Mesendoderm (in vitro differentiated cells): ENCODE measurements around the gene ENOX2. TPM values are rescaled to one million over a fixed set of nuclear protein-coding genes. Genes with fewer than 3 reads are reported as not detected.
A peak's percentile ranks its signal among the peaks of the same experiment; 100 is the strongest.

ENCODE experiments used
- DNase-seq: peaks from one replicate; pipeline ENCODE4 v3.0.0; 2013
- H2AK5ac ChIP-seq: 2 replicates; pipeline ENCODE4 v1.6.1; 2013; ENCODE audit warnings: low read length, inconsistent platforms
- H2BK120ac ChIP-seq: 2 replicates; pipeline ENCODE4 v1.6.1; 2013; ENCODE audit warnings: low read depth, mild to moderate bottlenecking, low read length, moderate library complexity, mixed read lengths
- H2BK15ac ChIP-seq: replicated peaks from 2 replicates; pipeline ENCODE4 v1.6.1; 2013; ENCODE audit warnings: low read depth, mild to moderate bottlenecking, moderate library complexity
- H2BK5ac ChIP-seq: 2 replicates; pipeline ENCODE4 v1.6.1; 2013; ENCODE audit warnings: low read length, inconsistent platforms
- H3K18ac ChIP-seq: 2 replicates; pipeline ENCODE4 v1.6.1; 2013; ENCODE audit warnings: mild to moderate bottlenecking, low read length, mixed read lengths
- H3K23ac ChIP-seq: one replicate; pipeline ENCODE4 v1.6.1; 2013; ENCODE audit warnings: low read length
- H3K27ac ChIP-seq: 2 replicates; pipeline ENCODE4 v1.5.1; 2013; ENCODE audit warnings: low read depth, mild to moderate bottlenecking, inconsistent platforms, low read length, moderate library complexity
- H3K27me3 ChIP-seq: 2 replicates; pipeline ENCODE4 v1.6.1; 2013; ENCODE audit warnings: low read length, control low read depth, mild to moderate bottlenecking, inconsistent platforms; ENCODE audit not compliant: insufficient read depth, poor library complexity
- H3K36me3 ChIP-seq: 2 replicates; pipeline ENCODE4 v1.6.1; 2013; ENCODE audit warnings: low read length, inconsistent platforms; ENCODE audit not compliant: control insufficient read depth, insufficient read depth
- H3K4ac ChIP-seq: one replicate; pipeline ENCODE4 v1.6.1; 2013; ENCODE audit warnings: low read depth, mild to moderate bottlenecking, low read length, moderate library complexity
- H3K4me1 ChIP-seq: 2 replicates; pipeline ENCODE4 v1.6.1; 2013; ENCODE audit warnings: low read depth, low read length, inconsistent platforms; ENCODE audit not compliant: control insufficient read depth
- H3K4me2 ChIP-seq: 2 replicates; pipeline ENCODE4 v1.6.1; 2013; ENCODE audit warnings: low read length
- H3K4me3 ChIP-seq: 2 replicates; pipeline ENCODE4 v1.5.1; 2013; ENCODE audit warnings: mild to moderate bottlenecking, low read length
- H3K56ac ChIP-seq: one replicate; pipeline ENCODE4 v1.6.1; 2013; ENCODE audit warnings: low read length
- H3K79me1 ChIP-seq: 2 replicates; pipeline ENCODE4 v1.6.1; 2013; ENCODE audit warnings: low read length, inconsistent platforms
- H3K79me2 ChIP-seq: 2 replicates; pipeline ENCODE4 v1.6.1; 2013; ENCODE audit warnings: mild to moderate bottlenecking, low read length; ENCODE audit not compliant: control insufficient read depth, insufficient read depth
- H3K9ac ChIP-seq: 2 replicates; pipeline ENCODE4 v1.6.1; 2013; ENCODE audit warnings: low read length, inconsistent platforms
- H4K5ac ChIP-seq: one replicate; pipeline ENCODE4 v1.6.1; 2013; ENCODE audit warnings: low read length
- H4K8ac ChIP-seq: one replicate; pipeline ENCODE4 v1.6.1; 2013; ENCODE audit warnings: low read depth, mild to moderate bottlenecking, control low read depth, low read length, moderate library complexity
- WGBS: extraction: QIAGEN DNeasy Blood & Tissue Kit; methylation state at CpG from one replicate; pipeline ENCODE4 v1.1.7; 2013; ENCODE audit warnings: low lambda C conversion rate, missing lambda C conversion rate; ENCODE audit not compliant: insufficient coverage; ENCODE audit errors: extremely low coverage; 5-methylcytosine and 5-hydroxymethylcytosine counted together
- polyA plus RNA-seq, 2 experiments: library from polyadenylated mRNA; stranded (reverse); fragments of 200-250 nt; gene quantifications; one replicate each; pipeline ENCODE4 v1.2.3, GENCODE V29; 2013

Gene ENOX2, protein sequence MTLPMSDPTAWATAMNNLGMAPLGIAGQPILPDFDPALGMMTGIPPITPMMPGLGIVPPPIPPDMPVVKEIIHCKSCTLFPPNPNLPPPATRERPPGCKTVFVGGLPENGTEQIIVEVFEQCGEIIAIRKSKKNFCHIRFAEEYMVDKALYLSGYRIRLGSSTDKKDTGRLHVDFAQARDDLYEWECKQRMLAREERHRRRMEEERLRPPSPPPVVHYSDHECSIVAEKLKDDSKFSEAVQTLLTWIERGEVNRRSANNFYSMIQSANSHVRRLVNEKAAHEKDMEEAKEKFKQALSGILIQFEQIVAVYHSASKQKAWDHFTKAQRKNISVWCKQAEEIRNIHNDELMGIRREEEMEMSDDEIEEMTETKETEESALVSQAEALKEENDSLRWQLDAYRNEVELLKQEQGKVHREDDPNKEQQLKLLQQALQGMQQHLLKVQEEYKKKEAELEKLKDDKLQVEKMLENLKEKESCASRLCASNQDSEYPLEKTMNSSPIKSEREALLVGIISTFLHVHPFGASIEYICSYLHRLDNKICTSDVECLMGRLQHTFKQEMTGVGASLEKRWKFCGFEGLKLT
- 8.8 TPM for polyA plus RNA-seq (2013, experiment 1 of 2)
- polyA plus RNA-seq (2013, experiment 2 of 2) = 8.7 TPM

- Histone ChIP-seq H3K4me3 (peak within 1 kb of the TSS; percentile 65), H3K36me3 (no peaks in the 10 kb centered on the region), H3K79me1 (no peaks in the 10 kb centered on the region), H4K8ac (peak within 1 kb of the TSS; percentile 76), H3K23ac (no peak within 1 kb of the TSS), H3K27ac (peak within 1 kb of the TSS; percentile 36), H3K79me2 (no peaks in the 10 kb centered on the region), H3K4me1 (no peaks in the 10 kb centered on the region), H4K5ac (no peak within 1 kb of the TSS), H3K56ac (peak within 1 kb of the TSS; percentile 86), H3K27me3 (no peaks in the 10 kb centered on the region), H3K18ac (peak within 1 kb of the TSS; percentile 99), H2BK5ac (no peak within 1 kb of the TSS), H3K4me2 (peak within 1 kb of the TSS; percentile 61), H2BK120ac (no peak within 1 kb of the TSS), H3K4ac (no peak within 1 kb of the TSS), H2BK15ac (no peak within 1 kb of the TSS), H3K9ac (peak within 1 kb of the TSS; percentile 79), H2AK5ac (no peak within 1 kb of the TSS)
- no CpG with 5 or more reads among the region's 50 CpGs for WGBS
- DNase-seq = peak; percentile 99
Observed at GRCh38 chrX:130902783-130903613, at the start of gene ENOX2. TSS of gene ENOX2 (minus strand) at chrX:130903209. CDS start at chrX:130703216, 199,993 bp downstream.

DNA sequence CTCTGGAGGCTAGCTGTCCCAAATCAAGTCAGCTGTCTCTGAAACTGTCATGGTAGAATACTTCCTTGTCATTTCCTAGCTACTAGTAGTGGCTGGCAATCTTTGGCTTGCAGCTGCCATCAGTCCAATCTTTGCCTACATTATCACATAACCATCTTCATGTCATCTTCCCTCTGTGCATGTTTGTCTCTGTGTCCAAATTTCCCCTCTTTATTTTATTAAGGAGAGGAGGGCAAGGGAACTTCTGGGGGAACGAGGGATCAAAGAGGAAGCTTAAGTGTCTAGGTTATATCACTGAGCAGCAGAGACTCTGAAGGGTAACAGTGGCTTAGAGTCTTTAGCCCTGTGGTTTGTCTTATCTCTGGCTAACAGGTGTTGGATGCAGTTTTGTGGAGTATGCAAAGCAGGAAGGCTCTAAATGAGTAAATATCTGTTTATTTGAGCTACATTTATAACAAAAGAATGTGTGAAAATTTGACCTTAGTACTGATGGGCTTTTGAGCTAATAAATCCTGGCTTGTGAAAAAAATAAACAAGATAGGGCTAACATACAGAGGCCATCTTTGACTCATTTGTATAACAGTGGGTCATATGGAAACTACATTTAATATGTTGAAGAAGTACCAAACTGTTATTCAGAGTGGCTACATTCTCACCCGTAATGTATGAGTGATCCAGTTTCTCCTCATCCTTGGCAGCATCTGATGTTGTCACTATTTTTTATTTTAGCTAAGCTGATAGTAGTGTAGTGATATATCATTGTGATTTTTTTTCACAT, 49.4 kb upstream of the ENOX2 start:
- Histone ChIP-seq H2BK120ac (no peak overlapping the region), H3K27ac (no peak overlapping the region), H3K4me1 (no peaks in the 10 kb centered on the region), H3K9ac (no peak overlapping the region), H3K18ac (no peak overlapping the region), H2AK5ac (no peak overlapping the region), H2BK5ac (no peak overlapping the region), H4K5ac (no peak overlapping the region), H3K4ac (no peak overlapping the region), H3K79me2 (no peaks in the 10 kb centered on the region), H3K36me3 (no peaks in the 10 kb centered on the region), H3K4me2 (no peak overlapping the region), H3K4me3 (no peak overlapping the region), H3K56ac (no peak overlapping the region), H3K79me1 (no peaks in the 10 kb centered on the region), H4K8ac (no peak overlapping the region), H3K27me3 (no peaks in the 10 kb centered on the region), H2BK15ac (no peak overlapping the region), H3K23ac (no peak overlapping the region)
- no peak for DNase-seq
- WGBS = no CpG with 5 or more reads among the region's 2 CpGs

GRCh38 chrX:130944230-130944629, 41.2 kb upstream of the ENOX2 start:
- Histone ChIP-seq H3K27ac (no peak overlapping the region), H3K36me3 (no peaks in the 10 kb centered on the region), H2BK120ac (no peak overlapping the region), H3K27me3 (no peaks in the 10 kb centered on the region), H2AK5ac (no peak overlapping the region), H3K79me2 (no peaks in the 10 kb centered on the region), H3K4me3 (no peak overlapping the region), H3K23ac (no peak overlapping the region), H3K56ac (no peak overlapping the region), H2BK5ac (no peak overlapping the region), H3K18ac (no peak overlapping the region), H4K8ac (no peak overlapping the region), H3K4me1 (no peaks in the 10 kb centered on the region), H3K4me2 (no peak overlapping the region), H4K5ac (no peak overlapping the region), H3K4ac (no peak overlapping the region), H3K9ac (no peak overlapping the region), H3K79me1 (no peaks in the 10 kb centered on the region), H2BK15ac (no peak overlapping the region)
- no CpG with 5 or more reads among the region's 2 CpGs for WGBS
- no peak for DNase-seq

DNA sequence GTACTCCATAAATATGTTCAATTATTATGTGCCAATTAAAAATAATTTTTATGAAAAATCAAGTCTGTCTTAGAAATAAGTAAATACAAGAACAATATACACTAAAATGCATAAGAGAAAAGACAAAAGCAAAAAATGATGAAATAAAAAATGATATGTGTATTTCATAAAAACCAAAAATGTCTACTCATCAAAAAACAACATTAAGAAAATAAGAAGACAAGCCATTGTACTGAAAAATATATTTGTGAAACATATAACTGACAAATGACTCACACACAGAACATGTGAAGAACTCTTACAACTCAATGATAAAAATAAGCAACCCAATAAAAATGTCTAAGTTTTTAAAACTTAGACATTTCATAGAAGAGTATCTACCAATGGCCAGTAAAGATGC, 34.1 kb upstream of the ENOX2 start:
- Histone ChIP-seq H3K36me3 (no peaks in the 10 kb centered on the region), H3K4me1 (no peaks in the 10 kb centered on the region), H3K4me2 (no peak overlapping the region), H3K18ac (no peak overlapping the region), H2BK120ac (no peak overlapping the region), H4K5ac (no peak overlapping the region), H3K4ac (no peak overlapping the region), H3K23ac (no peak overlapping the region), H3K27me3 (no peaks in the 10 kb centered on the region), H3K56ac (no peak overlapping the region), H3K27ac (no peak overlapping the region), H2BK15ac (no peak overlapping the region), H3K4me3 (no peak overlapping the region), H3K9ac (no peak overlapping the region), H3K79me1 (no peaks in the 10 kb centered on the region), H3K79me2 (no peaks in the 10 kb centered on the region), H2AK5ac (no peak overlapping the region), H2BK5ac (no peak overlapping the region), H4K8ac (no peak overlapping the region)
- DNase-seq = no peak

DNA sequence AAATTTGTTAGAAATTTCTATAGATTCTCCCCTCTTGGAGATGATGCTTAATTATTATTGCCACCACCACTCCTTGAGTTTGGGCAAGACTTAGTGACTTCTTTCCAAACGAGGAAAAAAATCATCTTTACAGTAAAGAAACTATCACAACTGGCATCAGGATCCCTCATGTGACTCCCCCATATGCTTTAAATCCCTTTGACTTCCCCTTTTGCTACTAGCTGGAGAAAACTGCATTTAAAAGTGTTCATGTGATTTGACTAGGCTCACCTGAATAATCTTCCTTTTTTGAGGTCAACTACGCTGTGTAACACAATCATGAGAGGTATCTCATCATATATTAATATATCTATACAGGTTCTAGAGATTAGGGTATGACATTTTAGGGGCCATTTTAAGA, 30.3 kb upstream of the ENOX2 start:
- Histone ChIP-seq H3K79me1 (no peaks in the 10 kb centered on the region), H3K4me1 (no peaks in the 10 kb centered on the region), H3K9ac (no peak overlapping the region), H3K23ac (no peak overlapping the region), H2AK5ac (no peak overlapping the region), H3K18ac (no peak overlapping the region), H4K5ac (no peak overlapping the region), H2BK15ac (no peak overlapping the region), H4K8ac (no peak overlapping the region), H3K79me2 (no peaks in the 10 kb centered on the region), H3K36me3 (no peaks in the 10 kb centered on the region), H3K4me3 (no peak overlapping the region), H3K27ac (no peak overlapping the region), H2BK120ac (no peak overlapping the region), H2BK5ac (no peak overlapping the region), H3K4me2 (no peak overlapping the region), H3K56ac (no peak overlapping the region), H3K4ac (no peak overlapping the region), H3K27me3 (no peaks in the 10 kb centered on the region)
- DNase-seq = no peak
- no CpG with 5 or more reads among the region's 2 CpGs for WGBS
